Esophagus (tissue), 2 donors: Measurements from ENCODE around the gene BRMS1. TPM values are rescaled to one million over a fixed set of nuclear protein-coding genes. Genes with fewer than 3 reads are reported as not detected.
"Not testable (repeated sequence)": the region's sequence is repeated elsewhere in the genome, so short reads cannot be mapped to it uniquely, and the experiment has no call there.

ENCODE experiments used
- H3K27ac ChIP-seq, 2 donors: one replicate each; pipeline ENCODE4 v1.5.1; 2013; ENCODE audit warnings: low read depth in 2 of 2, mild to moderate bottlenecking in 2 of 2, inconsistent platforms in 1 of 2, low read length in 1 of 2, moderate library complexity in 1 of 2
- H3K27me3 ChIP-seq, 2 donors: one replicate each; pipeline ENCODE4 v1.6.1; 2013; ENCODE audit warnings: low read length in 2 of 2, control low read depth in 1 of 2, mild to moderate bottlenecking in 1 of 2; ENCODE audit not compliant: insufficient read depth in 2 of 2, control insufficient read depth in 1 of 2
- H3K36me3 ChIP-seq, 2 donors: one replicate each; pipeline ENCODE4 v1.6.1; 2013; ENCODE audit warnings: low read length in 1 of 2; ENCODE audit not compliant: control insufficient read depth in 2 of 2, insufficient read depth in 2 of 2
- H3K4me1 ChIP-seq, 2 donors: one replicate each; pipeline ENCODE4 v1.6.1; 2013; ENCODE audit warnings: low read length in 1 of 2; ENCODE audit not compliant: control insufficient read depth in 2 of 2, insufficient read depth in 2 of 2
- H3K4me3 ChIP-seq, 2 donors: one replicate each; pipeline ENCODE4 v1.5.1; 2013; ENCODE audit warnings: low read length in 2 of 2, mild to moderate bottlenecking in 2 of 2, low read depth in 1 of 2, moderate library complexity in 1 of 2
- H3K9me3 ChIP-seq, 2 donors: one replicate each; pipeline ENCODE4 v1.6.1; 2013; ENCODE audit warnings: mild to moderate bottlenecking in 2 of 2, low read depth in 1 of 2, low read length in 1 of 2, moderate library complexity in 1 of 2; ENCODE audit not compliant: control insufficient read depth in 2 of 2, insufficient read depth in 1 of 2
- WGBS, 2 donors: extraction: QIAGEN DNeasy Blood & Tissue Kit; methylation state at CpG; one replicate each; pipeline ENCODE4 v1.1.7; 2013; 5-methylcytosine and 5-hydroxymethylcytosine counted together
- polyA plus RNA-seq, 2 donors: library from polyadenylated mRNA; stranded (reverse); fragments of 200-250 nt; gene quantifications; one replicate each; pipeline ENCODE4 v1.2.3, GENCODE V29; 2013
- donor health status: healthy with polysubstance abuse.
- donor health status: Bipolar disorder and iron deficiency.

The BRMS1 gene
- polyA plus RNA-seq, 2 donors = 44.1 to 49.9 TPM

- Histone ChIP-seq H3K27ac (no peak overlapping the region), H3K4me1 (peaks cover 0 to 13% of the 10 kb centered on the region in 2 donors)
- WGBS, 2 donors = 65% methylated on average over 10 of the region's 10 CpGs
Measured at GRCh38 chr11:66324664-66325063, 20.2 kb downstream of the BRMS1 start.

GRCh38 chr11:66323684-66324083, 21.2 kb downstream of the BRMS1 start:
- H3K36me3 ChIP-seq = no peaks in the 10 kb centered on the region
- H3K27ac ChIP-seq = no peak overlapping the region
- peaks cover 0 to 13% of the 10 kb centered on the region in 2 donors for H3K4me1 ChIP-seq
- no peaks in the 10 kb centered on the region for H3K9me3 ChIP-seq
- WGBS, 2 donors = 98 to 100% methylated on average over 1 of the region's 1 CpG
- H3K4me3 ChIP-seq = no peak overlapping the region
- no peaks in the 10 kb centered on the region for H3K27me3 ChIP-seq

More at GRCh38 chr11:66324664-66325063, 20.2 kb downstream of the BRMS1 start:
- Histone ChIP-seq H3K27me3 (no peaks in the 10 kb centered on the region), H3K36me3 (no peaks in the 10 kb centered on the region), H3K9me3 (no peaks in the 10 kb centered on the region), H3K4me3 (no peak overlapping the region)

DNA sequence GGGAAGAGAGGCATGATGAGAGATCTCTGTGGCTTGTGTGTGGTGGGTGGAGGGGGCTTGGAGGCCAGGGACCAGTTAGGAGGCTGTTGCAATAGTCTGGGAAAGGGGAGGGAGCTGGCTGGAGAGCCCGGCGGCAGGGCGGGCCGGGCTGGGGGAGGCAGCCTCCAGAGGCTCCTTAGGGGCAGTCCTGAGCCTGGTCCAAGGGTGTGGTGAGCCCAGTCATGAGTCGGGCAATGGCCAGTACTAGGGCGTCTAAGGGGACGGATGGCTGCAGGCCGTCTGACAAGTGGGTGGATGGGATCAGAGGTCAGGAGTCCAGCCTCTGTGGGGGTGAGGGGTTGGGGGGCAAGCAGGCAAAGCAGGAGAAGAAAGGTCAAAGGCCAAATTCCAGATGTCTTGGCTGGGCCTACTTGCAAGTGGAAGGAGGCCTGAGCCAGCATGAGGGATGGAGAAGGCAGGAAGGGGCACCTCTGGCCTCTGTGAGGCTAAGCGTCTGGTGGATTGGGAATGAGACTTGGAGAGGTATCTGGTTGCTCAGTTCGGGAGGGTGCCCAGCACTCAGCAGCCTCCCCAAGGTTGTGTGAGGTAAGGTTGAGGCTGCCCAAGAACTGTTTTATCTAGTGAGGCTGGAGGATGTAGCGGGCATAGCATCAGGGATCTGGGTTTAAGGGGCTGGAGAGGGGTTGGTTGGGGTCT, 22.0 kb downstream of the BRMS1 start:
- peaks cover 0 to 15% of the 10 kb centered on the region in 2 donors for H3K4me1 ChIP-seq

DNA sequence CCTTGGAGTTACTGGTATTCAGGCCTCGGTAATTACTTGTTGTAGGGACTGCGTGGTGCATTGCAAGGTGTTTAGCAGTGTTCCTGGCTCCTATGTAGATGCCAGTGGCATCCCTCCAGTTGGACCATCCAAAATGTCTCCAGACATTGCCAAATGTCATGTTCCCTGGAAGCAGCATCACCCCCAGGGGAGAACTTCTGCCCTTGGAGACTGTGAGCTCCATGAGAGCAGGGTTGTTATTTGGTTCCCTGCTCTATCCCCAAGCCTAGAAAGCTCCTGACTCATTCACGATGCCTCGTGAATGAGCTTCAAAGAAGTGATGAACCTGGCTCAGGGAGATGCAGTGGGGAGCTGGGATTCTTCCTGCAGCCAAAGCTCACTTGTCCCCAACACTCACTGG, 23.3 kb downstream of the BRMS1 start:
- Histone ChIP-seq H3K27ac (no peak overlapping the region), H3K27me3 (no peaks in the 10 kb centered on the region), H3K36me3 (no peaks in the 10 kb centered on the region), H3K4me3 (no peak overlapping the region), H3K4me1 (peaks cover 5 to 18% of the 10 kb centered on the region in 2 donors), H3K9me3 (no peaks in the 10 kb centered on the region)
- 58 to 77% methylated on average over 4 of the region's 4 CpGs for WGBS, 2 donors

More for the DNA sequence above, 22.0 kb downstream of the BRMS1 start:
- WGBS, 2 donors = 69 to 79% methylated on average over 11 of the region's 11 CpGs
- no peak overlapping the region for H3K27ac ChIP-seq
- no peaks in the 10 kb centered on the region for H3K27me3 ChIP-seq
- no peaks in the 10 kb centered on the region for H3K9me3 ChIP-seq
- no peak overlapping the region for H3K4me3 ChIP-seq
- H3K36me3 ChIP-seq = no peaks in the 10 kb centered on the region

DNA sequence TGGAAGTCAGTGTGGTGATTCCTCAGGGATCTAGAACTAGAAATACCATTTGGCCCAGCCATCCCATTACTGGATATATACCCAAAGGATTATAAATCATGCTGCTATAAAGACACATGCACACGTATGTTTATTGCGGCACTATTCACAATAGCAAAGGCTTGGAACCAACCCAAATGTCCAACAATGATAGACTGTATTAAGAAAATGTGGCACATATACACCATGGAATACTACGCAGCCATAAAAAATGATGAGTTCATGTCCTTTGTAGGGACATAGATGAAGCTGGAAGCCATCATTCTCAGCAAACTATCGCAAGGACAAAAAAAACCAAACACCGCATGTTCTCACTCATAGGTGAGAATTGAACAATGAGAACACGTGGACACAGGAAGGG, 24.2 kb downstream of the BRMS1 start:
- H3K4me3 ChIP-seq, H3K9me3 ChIP-seq, H3K36me3 ChIP-seq, H3K27me3 ChIP-seq, H3K27ac ChIP-seq: not testable (repeated sequence)
- H3K4me1 ChIP-seq = peaks cover 9 to 25% of the 10 kb centered on the region in 2 donors
- WGBS, 2 donors = 90 to 93% methylated on average over 6 of the region's 6 CpGs

- peaks cover 9 to 22% of the 10 kb centered on the region in 2 donors for H3K4me1 ChIP-seq
- WGBS, 2 donors = 83 to 97% methylated on average over 1 to 2 of the region's 2 CpGs
- H3K9me3 ChIP-seq = not testable (repeated sequence)
Measured at GRCh38 chr11:66320289-66320688, 24.6 kb downstream of the BRMS1 start.

DNA sequence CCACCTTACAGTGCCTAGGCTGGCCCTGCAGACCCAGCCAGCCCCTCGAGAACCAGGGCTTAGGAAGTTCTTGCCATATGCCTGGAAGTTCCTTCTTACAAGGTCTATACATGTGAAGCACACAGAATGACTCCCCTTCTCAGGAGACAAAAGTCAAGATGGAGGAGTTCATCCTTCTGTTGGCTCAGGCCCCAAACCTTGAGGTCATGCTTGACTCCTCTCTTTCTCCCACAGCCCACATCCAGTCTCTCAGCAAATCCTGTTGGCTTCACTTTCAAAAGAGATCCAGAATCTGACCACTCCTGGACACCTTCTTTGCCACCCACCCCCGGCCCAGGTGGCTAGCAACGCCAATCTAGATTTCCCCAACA, 26.3 kb downstream of the BRMS1 start:
- Histone ChIP-seq H3K4me3 (no peak overlapping the region), H3K36me3 (no peaks in the 10 kb centered on the region), H3K9me3 (no peaks in the 10 kb centered on the region), H3K4me1 (peaks cover 9 to 25% of the 10 kb centered on the region in 2 donors), H3K27me3 (no peaks in the 10 kb centered on the region), H3K27ac (peak overlapping the region; percentile 50 to 74)
- 74% methylated on average over 3 of the region's 3 CpGs for WGBS, 2 donors

More at GRCh38 chr11:66320289-66320688, 24.6 kb downstream of the BRMS1 start:
- not testable (repeated sequence) for H3K36me3 ChIP-seq, H3K27ac ChIP-seq, H3K27me3 ChIP-seq, H3K4me3 ChIP-seq

GRCh38 chr11:66317723-66318599, 26.9 kb downstream of the BRMS1 start:
- Histone ChIP-seq H3K4me3 (no peak overlapping the region), H3K4me1 (peaks cover 9 to 26% of the 10 kb centered on the region in 2 donors), H3K27ac (peak overlapping the region; percentile 74 to 84), H3K9me3 (no peaks in the 10 kb centered on the region), H3K27me3 (no peaks in the 10 kb centered on the region), H3K36me3 (no peaks in the 10 kb centered on the region)
- WGBS, 2 donors = 30 to 34% methylated on average over 16 of the region's 16 CpGs

GRCh38 chr11:66317322-66317722, 27.6 kb downstream of the BRMS1 start:
- no peaks in the 10 kb centered on the region for H3K9me3 ChIP-seq
- H3K4me1 ChIP-seq = peaks cover 9 to 26% of the 10 kb centered on the region in 2 donors
- 27 to 28% methylated on average over 14 of the region's 14 CpGs for WGBS, 2 donors

More at GRCh38 chr11:66317322-66317722, 27.6 kb downstream of the BRMS1 start:
- Histone ChIP-seq H3K27ac (peak overlapping the region; percentile 74 to 84), H3K4me3 (no peak overlapping the region), H3K27me3 (no peaks in the 10 kb centered on the region), H3K36me3 (no peaks in the 10 kb centered on the region)
